HG02852 (cell line): Measurements from ENCODE around the gene TAB3.

Experiments
- ATAC-seq: cut with Tn5 transposase; IDR thresholded peaks from one replicate; pipeline ENCODE4 v1.9.1; 2021; ENCODE audit warnings: mild to moderate bottlenecking, moderate library complexity; ENCODE audit not compliant: unreplicated experiment

TAB3 gene

DNA sequence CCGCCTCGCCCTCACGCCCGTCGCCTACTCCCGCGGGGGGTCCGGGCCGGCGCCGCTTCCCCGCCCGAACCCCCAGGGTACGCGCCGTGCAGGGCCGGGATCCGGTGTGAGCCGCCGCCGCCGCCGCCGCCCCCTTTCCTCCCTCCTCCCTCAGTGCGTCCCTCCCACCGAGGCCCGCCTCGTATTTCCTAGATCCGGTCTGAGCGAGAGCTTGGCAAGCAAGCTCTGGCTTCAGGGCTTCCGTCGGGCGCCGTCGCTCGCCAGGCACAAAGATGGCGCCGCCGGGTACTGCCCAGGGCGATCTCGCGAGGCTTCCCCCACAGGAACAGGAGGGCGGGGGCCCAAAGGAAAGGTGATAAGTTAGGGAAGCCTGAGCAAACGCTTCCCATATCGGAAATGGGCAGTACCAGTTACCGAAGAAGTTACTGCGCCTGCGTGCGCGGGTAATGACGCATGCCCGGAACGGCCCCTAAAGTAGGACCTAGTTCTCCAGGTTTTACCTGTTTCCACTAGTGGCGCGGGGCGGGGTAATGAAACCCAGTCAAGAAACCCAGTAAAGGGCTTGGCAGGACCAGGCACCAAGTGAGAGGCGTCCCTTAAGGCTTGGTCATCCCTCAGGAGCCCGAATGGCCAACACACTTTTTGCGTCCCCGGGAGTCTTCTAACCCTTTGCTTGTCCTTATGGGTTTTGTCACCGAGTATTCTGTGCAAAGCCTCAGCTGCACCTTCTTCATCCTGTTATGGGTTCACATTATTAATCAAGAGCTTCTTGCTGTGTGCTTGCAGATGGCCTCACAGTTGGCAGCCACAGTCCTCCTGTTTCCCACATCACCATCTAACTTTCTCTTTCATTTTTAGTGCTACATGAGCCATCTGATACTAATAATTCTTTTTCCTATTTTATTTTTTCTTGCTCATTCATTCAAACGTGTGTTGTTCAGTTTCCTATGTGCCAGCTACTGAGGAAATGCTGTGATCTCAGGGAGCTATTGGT lies at the start of gene TAB3:
Gene TAB3, minus strand, starts transcription at position 108 of the 994 bp plus-strand sequence. CDS start 29,666 bp downstream, outside the sequence.
- peak; percentile 89 for ATAC-seq

DNA sequence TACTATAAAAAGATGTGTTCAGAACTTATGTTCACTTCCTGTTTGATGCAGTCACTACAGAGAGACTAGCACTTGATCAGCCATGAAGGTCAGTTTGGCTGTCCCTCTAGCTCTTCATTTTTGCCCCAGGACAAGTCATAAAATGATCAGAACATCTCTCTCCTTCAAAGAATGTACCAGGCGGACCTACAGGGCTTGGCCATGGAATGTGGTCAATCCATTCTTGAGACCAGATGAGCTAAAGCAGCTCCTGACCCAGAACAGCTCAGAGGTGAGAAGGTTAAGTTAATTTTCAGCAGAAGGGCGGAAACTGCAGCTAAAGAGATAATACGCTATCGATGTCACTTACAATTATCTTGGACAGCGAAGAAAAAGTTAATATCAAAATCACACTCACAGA lies 49.2 kb upstream of the TAB3 start:
- no peak for ATAC-seq

DNA sequence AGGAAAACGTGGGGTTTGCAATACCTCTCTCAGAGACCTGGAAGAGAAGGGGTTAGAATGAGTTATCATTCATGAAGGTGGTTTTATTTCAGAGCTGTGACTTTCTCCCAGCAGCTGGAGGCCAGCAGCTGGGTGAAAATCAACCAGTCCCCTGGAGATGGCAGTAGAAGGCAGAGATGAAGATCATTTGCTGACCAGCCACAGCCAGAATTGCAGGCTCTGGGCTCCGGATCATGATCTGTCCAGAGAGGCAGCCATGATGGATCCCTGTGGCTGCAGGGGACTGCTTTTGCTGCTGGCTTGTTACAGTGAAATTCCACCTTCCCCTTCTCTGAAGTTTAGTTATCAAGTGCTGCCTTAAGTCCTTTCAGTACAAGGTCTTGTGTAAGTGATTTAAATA lies 46.9 kb upstream of the TAB3 start:
- no peak for ATAC-seq

GRCh38 chrX:30931920-30932319 lies 42.9 kb upstream of the TAB3 start:
- no peak for ATAC-seq

GRCh38 chrX:30930679-30931078 lies 41.6 kb upstream of the TAB3 start:
- no peak for ATAC-seq

GRCh38 chrX:30930143-30930542 lies 41.1 kb upstream of the TAB3 start:
- no peak for ATAC-seq

- ATAC-seq = no peak
These were observed 31.2 kb upstream of the TAB3 start for GRCh38 chrX:30920271-30920670.

- no peak for ATAC-seq
These were observed 29.4 kb upstream of the TAB3 start for GRCh38 chrX:30918480-30918879.

- no peak for ATAC-seq
These were observed 24.4 kb upstream of the TAB3 start for GRCh38 chrX:30913492-30913891.

DNA sequence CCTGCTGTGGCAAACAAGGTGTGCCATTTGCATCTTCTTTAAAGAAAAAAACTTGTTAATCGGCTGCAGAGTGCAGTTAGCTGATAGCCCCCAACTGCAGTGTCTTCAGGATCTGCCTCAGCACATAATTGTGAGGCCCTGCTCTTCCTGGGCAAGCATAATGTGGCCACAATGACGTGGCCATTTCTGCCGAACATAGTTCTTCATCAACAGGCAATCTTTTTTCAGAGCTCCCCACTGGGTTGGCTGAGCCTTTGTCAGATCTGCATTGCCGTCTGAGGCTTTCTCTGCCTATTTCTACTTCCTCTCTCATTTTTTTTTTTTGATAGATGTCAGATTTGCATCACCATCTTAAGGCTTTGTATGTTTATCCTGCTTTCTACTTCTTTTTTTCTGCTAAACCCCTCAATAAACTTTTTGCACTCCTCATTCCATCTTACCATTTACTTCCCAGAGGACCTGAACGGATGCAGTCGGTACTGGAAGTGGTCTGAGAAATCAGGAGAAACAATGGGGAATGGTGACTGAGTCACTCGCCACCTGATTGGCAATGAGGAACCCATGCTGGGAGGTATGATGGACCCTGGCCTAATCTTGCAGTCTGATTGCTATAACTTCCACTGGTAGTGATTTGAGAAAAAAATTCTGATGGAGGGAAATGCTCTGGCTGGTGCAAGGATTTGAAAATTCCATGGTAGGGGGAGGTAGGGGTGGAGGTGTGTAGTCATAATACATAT lies 21.2 kb upstream of the TAB3 start:
- ATAC-seq = no peak

- no peak for ATAC-seq
These were observed 17.7 kb upstream of the TAB3 start for GRCh38 chrX:30906726-30907125.

GRCh38 chrX:30905321-30905720 lies 16.3 kb upstream of the TAB3 start:
- no peak for ATAC-seq

- ATAC-seq = no peak
These were observed 15.6 kb upstream of the TAB3 start for GRCh38 chrX:30904632-30905031.

GRCh38 chrX:30904186-30904585 lies 15.1 kb upstream of the TAB3 start:
- no peak for ATAC-seq

DNA sequence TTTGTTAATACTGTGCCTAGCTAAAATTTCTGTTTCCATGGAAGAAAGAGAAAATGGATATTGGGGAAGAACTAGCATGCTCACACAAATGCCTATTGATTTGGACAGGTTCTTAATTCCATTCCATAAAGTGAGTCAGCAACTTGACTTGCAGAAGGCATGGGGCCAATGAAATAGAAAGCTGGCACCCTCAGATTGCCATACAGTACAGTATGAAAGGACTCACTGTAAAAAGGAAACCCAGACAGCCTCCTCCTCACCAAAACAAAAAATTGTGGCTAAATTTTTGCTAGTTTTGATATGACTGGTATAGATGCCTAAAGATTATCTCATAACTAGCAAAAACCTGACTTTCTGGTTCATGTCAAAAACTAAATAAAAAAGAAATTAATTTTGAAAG lies 11.2 kb upstream of the TAB3 start:
- no peak for ATAC-seq

DNA sequence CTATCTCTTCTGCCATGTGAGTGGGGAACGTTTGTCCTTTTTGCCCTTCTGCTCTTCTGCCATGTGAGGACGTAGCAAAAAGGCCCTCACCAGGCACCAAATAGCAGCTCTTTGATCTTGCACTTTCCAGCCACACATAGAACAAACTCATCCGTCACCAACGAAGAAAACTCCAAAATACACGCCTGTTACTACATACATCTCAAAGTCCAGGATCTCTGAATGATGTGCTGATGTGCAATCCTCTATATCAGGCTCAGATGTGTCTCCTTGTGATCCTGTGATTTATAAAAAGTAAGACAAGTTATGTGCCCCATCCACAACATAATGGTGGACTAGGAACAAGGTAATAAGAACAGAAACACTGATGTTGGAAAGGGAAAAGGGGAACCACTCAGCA lies 9.8 kb upstream of the TAB3 start:
- ATAC-seq = no peak

DNA sequence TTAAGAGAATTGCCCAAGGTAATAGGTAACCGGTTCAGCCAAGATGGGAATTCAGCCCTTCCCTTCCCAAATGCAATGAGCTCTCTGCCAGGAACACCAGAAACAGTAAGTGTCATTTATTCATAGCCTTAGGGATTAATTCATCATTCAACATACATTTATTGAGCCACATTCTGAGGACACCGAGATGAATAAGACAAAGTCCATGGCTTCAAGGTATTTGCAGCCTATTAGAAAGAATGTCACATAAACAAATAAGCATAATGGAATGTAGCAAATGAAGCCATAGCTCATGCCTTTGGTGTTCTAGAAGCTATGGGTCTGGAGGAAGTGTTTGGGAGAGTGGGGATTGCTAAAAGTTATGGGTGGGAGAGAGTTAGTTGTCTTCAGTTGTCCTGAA lies 6.3 kb upstream of the TAB3 start:
- no peak for ATAC-seq

GRCh38 chrX:30893206-30893605 lies 4.2 kb upstream of the TAB3 start:
- ATAC-seq = no peak

- no peak for ATAC-seq
These were observed 3.5 kb upstream of the TAB3 start for GRCh38 chrX:30892591-30892990.

DNA sequence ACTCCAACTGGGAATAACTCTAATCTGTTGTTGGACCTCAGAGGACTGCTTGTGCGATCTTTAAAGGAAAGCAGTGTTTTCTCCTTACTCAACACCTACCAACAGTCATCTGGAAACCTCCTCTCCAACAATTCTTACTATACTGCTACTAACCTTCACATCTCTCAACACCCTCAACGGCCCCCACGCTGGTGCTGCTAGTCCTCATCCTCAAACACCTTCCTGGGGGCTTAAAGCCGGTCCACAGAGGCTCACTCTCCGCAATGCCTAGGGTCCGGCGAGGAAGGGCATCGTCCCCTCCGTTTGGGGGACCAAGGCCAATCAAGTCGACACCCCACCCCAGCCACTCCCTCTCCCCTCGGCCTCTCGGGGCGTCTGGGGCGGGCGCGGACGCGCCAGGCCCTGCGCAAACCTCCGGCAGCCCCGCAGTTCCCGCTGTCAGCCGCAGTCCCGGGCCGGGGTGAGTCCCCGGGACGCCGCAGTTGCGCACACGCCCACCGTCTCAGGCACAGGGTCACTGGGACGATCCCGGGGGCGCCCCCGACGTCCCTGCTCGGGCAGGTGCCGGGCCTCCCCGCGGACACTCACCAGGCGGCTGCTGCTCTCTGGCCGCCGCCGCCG lies 418 bp downstream of the TAB3 start:
- peak; percentile 24 for ATAC-seq

- no peak for ATAC-seq
These were observed 1.3 kb downstream of the TAB3 start for GRCh38 chrX:30887721-30888120.

GRCh38 chrX:30887288-30887687 lies 1.8 kb downstream of the TAB3 start:
- ATAC-seq = no peak
